K562 (cell line): ENCODE data around the gene DRC3. TPM values are rescaled to one million over a fixed set of nuclear protein-coding genes. Genes with fewer than 3 reads are reported as not detected.

Source experiments
- BRD9 ChIP-seq: fragments of 450-650 bp; IDR thresholded peaks from 2 replicates; pipeline ENCODE4 v1.6.1; 2018; ENCODE audit warnings: low read depth; ENCODE audit not compliant: partially characterized antibody
- FOXK2 ChIP-seq, 2 experiments: fragments of 450-650 bp; IDR thresholded peaks in 1 of 2; conservative IDR thresholded peaks in 1 of 2; 2 replicates each; pipeline ENCODE4 v1.6.1; 2016; ENCODE audit warnings: low read depth in 2 of 2, mild to moderate bottlenecking in 1 of 2
- JUNB ChIP-seq: fragments of 450-650 bp; formaldehyde crosslinking; conservative IDR thresholded peaks from 2 replicates; pipeline ENCODE4 v1.4.0; 2020; ENCODE audit warnings: mild to moderate bottlenecking
- MTF1 ChIP-seq: fragments of 250-450 bp; sonication (Bioruptor Pico); IDR thresholded peaks from 2 replicates; pipeline ENCODE4 v1.9.0; 2021; ENCODE audit warnings: moderate library complexity, mild to moderate bottlenecking, inconsistent platforms, borderline replicate concordance
- NR2C2 ChIP-seq, 2 experiments: fragments of 200-800 bp in 1 of 2; sonication (Bioruptor generic) in 1 of 2; sonication (generic) in 1 of 2; formaldehyde crosslinking in 1 of 2; IDR thresholded peaks; 2 replicates each; pipeline versions ENCODE4 v1.6.1 to v1.8.0; 2016 to 2022; ENCODE audit warnings: mild to moderate bottlenecking in 1 of 2, missing compliant biosample characterization in 1 of 2, missing genetic modification characterization in 1 of 2, missing genetic modification reagents in 1 of 2
- NR3C1 ChIP-seq: sonication (generic); formaldehyde crosslinking; IDR thresholded peaks from 2 replicates; pipeline ENCODE4 v1.8.1; 2022; ENCODE audit warnings: missing genetic modification reagents
- TGIF2 ChIP-seq: sonication (generic); formaldehyde crosslinking; IDR thresholded peaks from 2 replicates; pipeline ENCODE4 v1.8.1; 2022; ENCODE audit warnings: mild to moderate bottlenecking, missing genetic modification reagents, moderate library complexity
- THAP7 ChIP-seq: fragments of 250-450 bp; sonication (Bioruptor Pico); IDR thresholded peaks from 2 replicates; pipeline ENCODE4 v1.5.0; 2021
- ZNF280A ChIP-seq: fragments of 450-650 bp; IDR thresholded peaks from 2 replicates; pipeline ENCODE4 v1.6.1; 2018; ENCODE audit warnings: mild to moderate bottlenecking, low read depth; ENCODE audit not compliant: partially characterized antibody
- ZNF398 ChIP-seq: fragments of 250-450 bp; sonication (Bioruptor Pico); IDR thresholded peaks from 2 replicates; pipeline ENCODE4 v1.8.0; 2021; ENCODE audit warnings: moderate library complexity, mild to moderate bottlenecking, inconsistent platforms
- ZNF75A ChIP-seq: fragments of 450-650 bp; formaldehyde crosslinking; IDR thresholded peaks from 2 replicates; pipeline ENCODE4 v1.4.0; 2020; ENCODE audit warnings: mild to moderate bottlenecking
- ZNF766 ChIP-seq: fragments of 200-800 bp; sonication (Bioruptor generic); conservative IDR thresholded peaks from 2 replicates; pipeline ENCODE4 v1.6.1; 2016; ENCODE audit warnings: missing genetic modification characterization, missing compliant biosample characterization
- polyA plus RNA-seq, 8 experiments: library from polyadenylated mRNA; depleted of rRNA in 4 of 8; stranded (reverse) in 5 of 8; unstranded in 3 of 8; fragments of >200 nt; fragmentation: Nextera tagmentation in 2 of 8; fragmentation: Illumina TruSeq in 1 of 8; extraction: Ambion mirVana in 2 of 8; extraction: Trizol in 1 of 8; gene quantifications; 2 replicates each; pipeline versions ENCODE4 v1.2.1 to v1.2.3, GENCODE V29; 2011 to 2014; ENCODE audit warnings: inconsistent platforms in 1 of 8, missing spikeins in 1 of 8
- total RNA-seq, 7 experiments: library from RNA; depleted of rRNA in 6 of 7; stranded (reverse); fragments of >200 nt in 6 of 7; fragmentation: Illumina TruSeq in 2 of 7; extraction: Trizol in 2 of 7; gene quantifications; 2 replicates each; pipeline versions ENCODE4 v1.2.1 to v1.2.3, GENCODE V29; 2011 to 2021; ENCODE audit warnings: low replicate concordance in 1 of 7
- TF ChIP-seq, protein P1 (sequence below), 2 experiments: fragments of 450-650 bp; IDR thresholded peaks; 2 replicates each; pipeline ENCODE4 v1.6.1; 2016; ENCODE audit warnings: mild to moderate bottlenecking in 2 of 2, borderline replicate concordance in 1 of 2, low read depth in 1 of 2, moderate library complexity in 1 of 2

DRC3 gene
- total and polyA plus RNA-seq, 9 of the 15 experiments (the other 6 are each of a cell fraction or from before 2014, with no cell fraction given): 0.10 to 0.84 (median 0.30) TPM; not detected in 3

GRCh38 chr17:17972126-17972951 lies at the start of gene DRC3, which contains the start of gene TOM1L2 (continued):
- TF ChIP-seq ZNF766 (no peak), TGIF2 (no peak; the same call in 1 of the 2 replicates), ZNF280A (no peak), JUNB (CRISPR knock-in tag) (no peak), NR2C2 (CRISPR knock-in tag; IDR thresholded peaks at IDR 0.05) (peak; percentile 89), NR2C2 (tag; IDR thresholded peaks at IDR 0.05) (peak; percentile 99), THAP7 (CRISPR knock-in tag) (no peak), ZNF75A (CRISPR knock-in tag) (no peak), ZNF398 (no peak), NR3C1 (CRISPR knock-in tag) (no peak), BRD9 (no peak), MTF1 (CRISPR knock-in tag) (no peak), FOXK2 (conservative IDR thresholded peaks at IDR 0.05 in 1 of 2, IDR thresholded peaks at IDR 0.05 in 1 of 2; ENCODE audit: low read depth in 2 of 2) (peak; percentile 82 to 95)
- TF ChIP-seq, protein P1, sequence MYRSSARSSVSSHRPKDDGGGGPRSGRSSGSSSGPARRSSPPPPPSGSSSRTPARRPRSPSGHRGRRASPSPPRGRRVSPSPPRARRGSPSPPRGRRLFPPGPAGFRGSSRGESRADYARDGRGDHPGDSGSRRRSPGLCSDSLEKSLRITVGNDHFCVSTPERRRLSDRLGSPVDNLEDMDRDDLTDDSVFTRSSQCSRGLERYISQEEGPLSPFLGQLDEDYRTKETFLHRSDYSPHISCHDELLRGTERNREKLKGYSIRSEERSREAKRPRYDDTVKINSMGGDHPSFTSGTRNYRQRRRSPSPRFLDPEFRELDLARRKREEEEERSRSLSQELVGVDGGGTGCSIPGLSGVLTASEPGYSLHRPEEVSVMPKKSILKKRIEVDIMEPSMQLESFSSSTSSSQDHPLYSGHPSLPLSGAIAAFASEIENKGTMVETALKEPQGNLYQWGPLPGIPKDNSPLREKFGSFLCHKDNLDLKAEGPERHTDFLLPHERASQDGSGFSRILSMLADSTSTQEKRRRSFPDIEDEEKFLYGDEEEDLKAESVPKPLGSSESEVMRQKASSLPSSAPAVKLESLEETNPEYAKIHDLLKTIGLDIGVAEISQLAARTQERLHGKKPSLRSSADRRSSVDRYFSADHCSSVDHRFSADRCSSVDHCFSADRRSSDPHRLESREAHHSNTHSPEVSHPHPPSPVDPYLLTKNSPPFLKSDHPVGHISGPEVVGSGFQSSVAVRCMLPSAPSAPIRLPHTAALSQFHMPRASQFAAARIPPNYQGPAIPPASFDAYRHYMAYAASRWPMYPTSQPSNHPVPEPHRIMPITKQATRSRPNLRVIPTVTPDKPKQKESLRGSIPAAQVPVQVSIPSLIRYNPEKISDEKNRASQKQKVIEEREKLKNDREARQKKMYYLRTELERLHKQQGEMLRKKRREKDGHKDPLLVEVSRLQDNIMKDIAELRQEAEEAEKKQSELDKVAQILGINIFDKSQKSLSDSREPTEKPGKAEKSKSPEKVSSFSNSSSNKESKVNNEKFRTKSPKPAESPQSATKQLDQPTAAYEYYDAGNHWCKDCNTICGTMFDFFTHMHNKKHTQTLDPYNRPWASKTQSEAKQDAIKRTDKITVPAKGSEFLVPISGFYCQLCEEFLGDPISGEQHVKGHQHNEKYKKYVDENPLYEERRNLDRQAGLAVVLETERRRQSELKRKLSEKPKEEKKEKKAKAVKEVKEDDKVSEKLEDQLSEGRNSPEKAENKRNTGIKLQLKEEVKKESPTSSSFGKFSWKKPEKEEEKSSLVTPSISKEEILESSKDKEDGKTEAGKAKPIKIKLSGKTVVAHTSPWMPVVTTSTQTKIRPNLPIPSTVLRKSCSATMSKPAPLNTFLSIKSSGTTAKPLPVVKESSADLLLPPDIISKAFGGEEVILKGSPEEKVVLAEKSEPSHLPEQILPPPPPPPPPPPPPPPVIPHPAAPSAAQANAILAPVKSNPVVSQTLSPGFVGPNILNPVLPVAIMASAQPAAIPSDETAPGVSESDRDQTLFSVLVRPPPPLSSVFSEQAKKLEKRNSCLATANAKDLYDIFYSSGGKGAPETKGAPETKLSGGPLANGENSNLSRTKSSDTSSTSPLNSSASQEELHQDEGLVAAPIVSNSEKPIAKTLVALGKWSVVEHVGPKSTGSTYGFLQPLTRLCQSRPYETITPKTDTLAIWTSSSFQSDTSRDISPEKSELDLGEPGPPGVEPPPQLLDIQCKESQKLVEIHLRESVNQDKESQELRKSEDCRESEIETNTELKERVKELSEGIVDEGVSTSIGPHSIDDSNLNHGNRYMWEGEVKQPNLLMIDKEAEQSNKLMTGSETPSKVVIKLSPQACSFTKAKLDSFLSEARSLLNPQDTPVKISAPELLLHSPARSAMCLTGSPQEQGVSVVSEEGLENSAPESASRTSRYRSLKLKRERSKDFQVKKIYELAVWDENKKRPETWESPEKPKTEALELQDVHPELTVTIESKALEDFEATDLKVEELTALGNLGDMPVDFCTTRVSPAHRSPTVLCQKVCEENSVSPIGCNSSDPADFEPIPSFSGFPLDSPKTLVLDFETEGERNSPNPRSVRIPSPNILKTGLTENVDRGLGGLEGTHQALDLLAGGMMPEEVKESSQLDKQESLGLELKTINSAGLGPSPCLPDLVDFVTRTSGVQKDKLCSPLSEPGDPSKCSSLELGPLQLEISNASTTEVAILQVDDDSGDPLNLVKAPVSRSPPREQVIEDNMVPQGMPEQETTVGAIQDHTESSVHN (IDR thresholded peaks at IDR 0.05; ENCODE audit: borderline replicate concordance in 1 of 2, low read depth in 1 of 2): no peak
